ENCODE measurements around the gene NSRP1.

DNA sequence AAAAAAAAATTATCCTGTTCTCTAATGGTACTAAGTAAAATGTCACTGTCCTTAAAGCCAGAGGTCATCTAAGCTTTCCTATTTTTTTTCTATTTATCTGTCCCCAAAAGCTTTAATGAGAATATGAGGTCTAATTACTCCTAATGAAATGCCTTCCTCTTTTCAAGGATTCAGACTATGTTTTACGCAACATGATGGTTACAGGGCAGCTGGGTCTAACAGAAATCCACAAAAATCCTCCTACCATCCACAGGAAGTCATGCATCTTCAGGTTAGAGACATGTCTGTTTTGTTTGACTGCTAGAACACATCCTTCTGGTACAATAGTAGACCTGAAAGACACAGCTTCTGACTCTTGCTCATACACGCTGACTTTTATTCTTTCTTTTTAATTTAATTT is 29.7 kb upstream of the NSRP1 start:
- TF ChIP-seq POLR2AphosphoS5 (IDR thresholded peaks at IDR 0.05; ENCODE audit: low read depth, low read length) (no peak), POLR2A (IDR thresholded peaks at IDR 0.05; ENCODE audit: low read depth, low read length) (no peak)
